Stimulated activated CD8-positive, alpha-beta memory T cell treated with anti-CD3 and anti-CD28 coated beads, Interleukin-7, amount 100 ng/mL, for 48 hours (primary cell): ENCODE data around the gene QSER1.
"Not testable (repeated sequence)": the region's sequence is repeated elsewhere in the genome, so short reads cannot be mapped to it uniquely, and the experiment has no call there.

Source experiments
- DNase-seq, 2 donors: peaks; one replicate each; pipeline ENCODE4 v3.0.0-alpha.2; 2020; ENCODE audit warnings: low read depth in 1 of 2; ENCODE audit errors: extremely low read depth in 1 of 2

QSER1 gene

DNA sequence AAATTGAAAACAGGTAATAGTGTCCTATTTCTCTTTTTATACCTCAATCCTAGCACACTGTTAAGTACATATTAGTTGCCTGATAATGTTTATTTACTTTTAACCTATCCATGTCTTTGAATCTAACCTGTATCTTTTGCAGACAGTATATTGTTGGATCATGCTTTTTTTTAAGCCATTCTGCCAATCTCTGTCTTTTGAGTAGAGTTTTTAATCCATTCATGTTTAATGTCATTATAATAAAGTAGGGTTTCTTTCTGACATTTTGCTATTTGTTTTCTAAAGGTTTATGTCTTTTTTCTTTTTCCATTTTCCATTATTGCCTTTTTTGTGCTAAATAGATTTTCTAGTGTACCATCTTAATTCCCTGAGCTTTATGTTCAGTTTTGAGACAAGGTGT is 99.3 kb downstream of the QSER1 start:
- no peak for DNase-seq

DNA sequence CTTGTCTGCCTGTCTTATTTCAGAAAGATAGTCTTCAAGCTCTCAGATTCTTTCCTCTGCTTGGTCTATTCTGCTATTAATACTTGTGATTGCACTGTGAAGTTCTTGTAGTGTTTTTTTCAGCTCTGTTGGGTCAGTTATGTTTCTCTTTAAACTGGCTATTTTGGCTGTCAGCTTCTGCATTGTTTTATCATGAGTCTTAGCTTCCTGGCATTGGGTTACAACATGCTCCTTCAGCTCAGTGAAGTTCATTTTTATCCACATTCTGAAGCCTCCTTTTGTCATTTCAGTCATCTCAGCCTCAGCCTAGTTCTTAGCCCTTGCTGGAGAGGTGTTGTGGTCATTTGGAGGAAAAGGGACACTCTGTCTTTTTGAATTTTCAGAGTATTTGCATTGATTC is 107.6 kb downstream of the QSER1 start:
- no peak for DNase-seq

DNA sequence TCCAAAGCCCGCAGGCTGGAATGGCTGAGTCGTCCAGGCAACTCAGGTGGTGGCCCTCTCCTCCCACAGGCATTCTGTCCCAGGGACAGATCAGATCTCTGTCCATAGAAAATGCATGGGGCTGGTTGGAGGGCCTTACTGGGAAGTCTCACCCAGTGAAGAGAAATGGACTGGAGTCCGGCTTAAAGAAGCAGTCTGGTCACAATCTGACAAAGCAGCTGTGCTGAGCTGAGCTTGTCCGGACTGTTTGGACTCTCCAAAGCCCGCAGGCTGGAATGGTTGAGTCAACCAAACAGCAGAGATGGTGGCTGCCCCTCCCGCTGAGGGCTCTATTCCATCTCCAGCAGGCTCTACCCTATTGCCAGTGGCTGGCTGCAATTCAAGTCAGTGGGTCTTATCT is 108.7 kb downstream of the QSER1 start:
- no peak for DNase-seq

DNA sequence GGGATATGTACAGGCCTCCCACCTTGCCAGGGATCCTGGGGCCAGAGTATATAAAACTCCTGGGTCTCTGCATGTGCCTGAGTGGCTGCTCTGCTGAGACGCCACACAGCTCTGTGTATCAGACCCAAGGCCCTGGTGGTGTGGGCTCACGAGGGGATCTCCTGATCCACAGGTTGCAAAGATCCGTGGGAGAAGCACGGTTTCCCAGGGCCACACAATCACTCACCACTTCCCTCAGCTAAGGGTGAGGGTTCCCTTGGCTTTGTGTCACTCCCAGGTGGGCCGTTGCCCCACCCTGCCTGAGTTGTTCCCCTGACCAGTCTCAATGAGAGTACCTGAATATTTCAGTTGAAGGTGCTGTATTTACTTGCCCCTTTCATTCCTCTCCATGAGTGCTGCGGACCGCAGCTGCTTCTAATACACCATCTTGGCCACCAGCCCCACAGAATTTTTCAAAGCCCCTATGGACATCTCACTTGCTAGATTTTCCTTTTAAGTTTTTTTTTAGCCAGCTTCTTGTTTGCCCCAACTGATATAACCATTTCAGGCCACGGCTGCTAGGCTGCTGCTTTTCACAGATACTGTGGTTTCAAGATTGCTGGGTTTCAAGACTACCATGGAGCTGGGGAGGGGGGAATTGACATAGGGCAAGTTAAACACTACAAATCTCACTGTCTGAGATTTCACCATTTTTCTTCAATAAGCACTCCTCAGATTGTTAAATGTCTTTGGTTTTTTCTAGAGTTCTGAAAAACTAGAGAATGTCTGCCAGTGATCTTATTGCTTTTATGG is 109.3 kb downstream of the QSER1 start:
- DNase-seq: no peak

DNA sequence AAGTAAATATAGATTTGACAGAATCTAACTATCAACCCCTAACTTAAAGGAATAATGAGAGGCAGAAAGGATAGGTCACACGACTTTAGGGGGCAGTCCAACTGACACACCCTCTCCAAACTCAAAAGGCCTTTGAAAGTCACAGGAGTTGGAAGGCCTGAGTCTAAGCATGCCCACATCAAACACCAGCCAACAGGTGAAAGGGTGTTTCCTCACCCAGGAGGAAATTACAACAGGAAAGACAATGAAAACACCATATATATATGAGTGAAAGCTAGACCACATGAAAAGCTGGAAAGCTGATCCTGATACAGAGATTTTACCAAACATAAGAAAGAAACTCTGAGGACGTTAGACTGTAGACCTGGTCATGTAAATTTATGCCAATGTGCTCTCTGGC is 112.6 kb downstream of the QSER1 start:
- no peak for DNase-seq

DNA sequence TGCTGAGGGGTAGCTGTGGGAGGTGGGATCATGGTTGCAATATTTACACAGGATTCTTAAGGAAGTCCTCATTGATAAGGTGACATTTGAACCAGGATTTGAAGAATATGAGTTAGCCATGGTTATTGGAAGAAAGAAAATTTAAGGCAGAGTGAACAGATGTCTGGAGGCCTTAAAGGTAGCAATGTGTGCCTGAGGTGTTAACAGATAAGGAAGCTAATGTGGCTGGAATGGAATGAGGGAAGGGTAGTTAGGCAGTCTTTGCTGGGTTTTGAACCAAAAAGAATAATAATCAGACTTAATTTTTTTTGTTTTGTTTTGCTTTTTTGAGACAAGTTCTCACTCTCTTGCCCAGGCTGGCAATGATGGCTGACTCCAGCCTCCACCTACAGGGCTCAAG is 113.4 kb downstream of the QSER1 start:
- no peak for DNase-seq

DNA sequence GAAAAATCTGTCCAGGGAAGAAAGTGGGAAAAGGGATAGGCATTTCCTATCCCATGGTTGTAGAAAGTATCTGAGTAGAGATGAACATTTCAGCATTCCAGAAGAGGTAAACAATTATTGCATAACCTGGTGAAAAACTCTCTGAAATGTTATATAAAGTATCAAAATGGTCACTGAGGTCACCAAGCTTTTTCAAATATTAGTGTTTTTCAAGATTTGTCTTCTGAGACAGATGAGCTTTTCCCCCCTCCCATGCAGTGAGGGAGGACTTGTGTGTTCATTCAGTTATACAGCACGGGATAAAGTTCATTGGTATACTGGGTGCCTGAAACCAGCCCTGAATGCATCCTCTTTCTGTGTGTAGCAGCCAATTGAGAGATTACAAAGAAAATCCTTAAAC is 121.1 kb downstream of the QSER1 start:
- no peak for DNase-seq

DNA sequence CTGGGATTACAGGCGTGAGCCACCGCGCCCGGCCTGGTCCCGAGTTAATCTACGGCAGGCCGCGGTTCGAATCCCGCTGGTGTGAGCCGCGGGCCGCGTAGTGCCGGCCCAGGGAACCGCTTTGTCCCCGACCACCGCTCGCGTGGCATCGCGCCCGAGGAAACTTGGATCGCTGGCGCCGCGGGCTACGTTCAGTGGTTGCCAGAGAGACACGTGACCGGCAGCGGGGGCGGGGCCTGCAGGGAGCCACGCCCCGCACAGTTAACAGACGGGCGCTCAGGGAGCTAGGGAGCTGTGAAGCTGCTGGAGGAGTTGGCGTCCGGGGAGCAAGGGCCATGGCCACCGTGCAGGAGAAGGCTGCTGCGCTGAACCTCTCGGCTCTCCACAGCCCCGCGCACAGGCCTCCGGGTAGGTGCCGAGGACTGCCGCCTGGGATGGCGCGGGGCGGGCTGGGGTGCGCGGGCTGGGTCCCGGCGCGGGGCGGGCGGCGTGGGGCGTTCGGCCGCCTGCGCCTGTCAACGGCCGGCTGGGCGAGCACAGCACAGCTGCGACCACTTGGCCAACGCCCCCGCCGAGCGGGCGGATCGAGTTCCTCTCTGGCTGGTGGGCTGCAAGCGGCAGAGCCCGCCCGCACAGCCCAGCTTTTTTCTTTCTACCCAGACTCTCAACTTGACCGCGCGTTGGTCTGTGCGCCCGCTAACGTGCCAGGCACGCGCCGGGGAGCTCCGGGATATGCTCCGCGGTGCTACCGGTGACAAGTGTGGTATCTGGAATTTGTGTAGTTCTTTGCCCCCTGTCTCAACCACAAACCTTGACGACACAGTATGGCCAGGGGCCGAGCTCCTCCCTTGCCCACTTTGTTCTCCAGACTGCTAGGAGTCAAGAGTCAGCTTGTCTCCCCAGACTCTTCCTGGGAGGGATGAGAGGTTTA is 123.3 kb downstream of the QSER1 start, which contains the start of gene DEPDC7:
Gene DEPDC7 (plus strand): TSS at position 258 of the 931 bp plus-strand sequence. CDS start 78 bp downstream, at position 336.
- DNase-seq: peak; percentile 53 to 56

DNA sequence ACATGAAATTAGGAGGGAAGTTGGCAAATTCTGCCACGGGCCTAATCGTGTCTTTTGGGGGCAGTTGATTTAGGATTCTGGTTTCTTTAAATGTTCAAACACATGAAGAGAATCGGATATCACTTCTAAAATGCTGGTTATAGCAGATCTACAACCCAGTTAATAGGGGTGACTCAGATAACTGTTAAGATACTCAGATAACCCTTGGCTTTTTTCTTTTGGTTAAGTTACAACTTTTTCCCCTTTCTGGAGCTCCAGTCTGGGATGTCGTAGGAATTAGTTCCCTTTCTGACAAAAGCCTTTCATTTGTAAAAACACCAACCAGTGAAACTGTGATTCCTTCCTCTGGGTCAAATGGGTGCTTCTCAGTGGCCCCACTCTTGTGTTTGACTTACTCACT is 124.0 kb downstream of the QSER1 start:
- no peak for DNase-seq

DNA sequence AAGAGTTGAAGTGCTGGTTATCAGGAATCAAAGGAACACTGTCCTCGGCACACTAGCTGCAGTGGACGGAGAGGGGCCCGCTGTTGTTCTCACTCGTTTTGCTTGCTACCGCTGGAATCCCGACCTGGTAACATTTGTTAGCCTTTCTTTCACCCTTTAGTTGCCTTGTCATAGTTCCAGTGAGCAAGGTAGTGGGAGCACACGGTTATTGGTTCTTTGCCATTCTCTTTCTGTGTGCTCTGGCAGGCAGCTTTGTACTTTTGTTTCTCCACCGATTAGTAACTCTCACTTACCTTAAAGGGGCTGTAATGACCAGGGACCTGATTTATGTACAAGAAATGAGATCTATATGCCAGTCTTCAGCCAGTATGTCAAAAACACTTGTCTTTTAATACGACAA is 124.9 kb downstream of the QSER1 start:
- DNase-seq: no peak

DNA sequence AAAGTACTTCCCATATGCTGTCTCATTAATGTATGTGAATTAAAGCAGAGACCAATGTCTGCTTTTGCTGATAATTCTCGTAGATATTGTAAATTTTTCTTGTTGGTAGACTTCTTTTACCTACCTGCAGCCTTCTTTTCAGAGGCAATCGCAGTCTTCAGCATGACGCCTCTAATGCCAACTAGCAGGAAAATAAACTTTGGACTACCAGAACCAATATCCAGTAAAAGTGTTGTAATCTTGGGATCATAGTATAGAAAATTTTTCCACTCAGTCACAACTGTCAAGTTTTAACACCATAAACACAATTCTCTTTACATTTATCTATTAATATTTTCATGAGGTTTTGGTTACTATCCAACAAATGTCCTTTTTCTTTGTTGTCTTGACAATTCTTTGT is 125.4 kb downstream of the QSER1 start:
- DNase-seq: no peak

DNA sequence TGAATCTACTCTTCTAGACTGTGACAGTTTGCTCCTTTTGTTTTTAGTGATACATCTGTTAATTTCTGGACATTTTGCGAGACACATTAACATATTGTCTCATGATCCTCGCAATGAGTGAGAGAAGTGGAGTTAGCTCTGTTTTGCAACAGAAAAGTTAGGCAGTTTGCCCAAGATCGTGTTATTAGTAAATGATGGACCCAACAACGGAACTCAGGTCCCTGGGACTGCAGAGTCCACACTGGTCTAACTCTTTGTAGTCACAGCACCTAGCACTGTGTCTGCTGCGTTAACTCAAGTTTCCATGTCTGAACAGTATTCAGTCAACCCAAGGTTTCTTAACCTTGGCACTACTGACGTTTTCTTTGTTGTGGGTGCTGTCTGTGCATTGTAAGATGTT is 126.2 kb downstream of the QSER1 start:
- no peak for DNase-seq

DNA sequence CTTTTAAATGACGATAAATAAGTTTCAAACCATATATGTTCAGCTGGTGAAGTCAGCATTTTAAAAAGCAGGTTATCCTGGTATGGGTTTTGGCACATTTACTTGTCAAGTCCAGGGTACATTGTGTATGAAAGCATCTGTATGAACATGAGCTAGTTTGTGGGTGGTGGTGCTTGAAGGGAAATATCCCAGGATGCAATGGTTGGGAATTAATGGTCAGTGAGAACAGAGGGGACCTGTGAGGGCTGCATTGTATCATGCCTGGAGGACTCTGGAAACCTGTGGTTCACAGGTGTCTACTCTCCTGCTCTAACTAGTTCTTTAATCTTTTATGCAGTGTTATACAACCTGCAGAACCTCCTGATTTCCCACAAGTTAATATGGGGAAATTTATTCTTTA is 128.9 kb downstream of the QSER1 start:
- DNase-seq: no peak

DNA sequence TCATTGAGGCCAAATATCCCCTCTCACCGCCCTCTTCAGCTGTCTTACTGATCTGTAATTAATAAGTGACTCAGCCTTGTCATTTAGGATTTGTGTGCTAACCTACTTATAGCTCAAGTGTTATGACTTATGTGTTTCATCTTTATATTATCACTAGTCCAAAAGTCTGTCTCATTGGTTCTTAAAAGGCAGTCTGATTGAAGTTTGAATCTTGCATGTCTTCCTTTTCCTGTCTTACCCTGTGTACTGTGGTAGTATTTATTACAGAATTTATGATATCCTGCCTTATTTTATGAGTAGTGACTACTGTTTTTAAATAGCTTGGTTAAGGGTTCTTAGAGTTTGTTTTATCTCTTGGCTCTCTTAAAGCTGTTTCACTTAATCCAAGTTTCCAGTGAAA is 129.3 kb downstream of the QSER1 start:
- no peak for DNase-seq

DNA sequence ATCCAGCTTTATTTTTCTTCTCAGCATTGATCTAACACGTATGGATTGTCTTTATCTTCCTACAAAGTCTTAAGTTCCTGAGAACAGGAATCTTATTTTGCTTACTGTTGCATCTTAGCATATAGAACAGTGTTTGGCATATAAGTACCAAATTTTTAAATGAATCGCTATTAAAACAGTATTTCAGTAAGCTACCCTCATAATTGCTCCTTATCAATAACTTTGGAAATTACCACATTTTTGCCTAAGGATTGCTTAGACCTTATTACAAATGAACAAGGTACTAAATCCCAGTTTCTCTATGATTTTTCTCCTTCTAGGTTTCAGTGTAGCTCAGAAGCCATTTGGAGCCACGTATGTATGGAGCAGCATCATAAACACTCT is 132.7 kb downstream of the QSER1 start:
- DNase-seq: no peak

DNA sequence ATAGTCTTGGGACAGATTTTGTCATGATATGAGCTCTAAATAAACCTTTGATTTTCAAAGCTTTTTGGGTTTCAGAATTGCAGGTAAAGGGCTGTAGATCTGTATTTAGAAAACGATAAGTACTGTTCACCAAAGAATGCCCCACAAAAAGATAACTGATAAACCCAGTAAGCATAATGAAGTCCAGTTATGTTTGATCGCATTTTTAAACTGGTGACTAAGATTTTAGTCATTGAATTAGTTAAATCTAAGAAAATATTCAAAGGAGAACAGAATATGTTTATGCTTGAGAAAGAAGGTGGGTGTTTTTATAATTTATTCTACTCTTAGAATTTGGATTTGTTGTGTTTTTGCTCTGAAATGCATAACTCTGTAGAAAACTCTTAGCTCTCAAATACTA is 134.6 kb downstream of the QSER1 start:
- DNase-seq: no peak

DNA sequence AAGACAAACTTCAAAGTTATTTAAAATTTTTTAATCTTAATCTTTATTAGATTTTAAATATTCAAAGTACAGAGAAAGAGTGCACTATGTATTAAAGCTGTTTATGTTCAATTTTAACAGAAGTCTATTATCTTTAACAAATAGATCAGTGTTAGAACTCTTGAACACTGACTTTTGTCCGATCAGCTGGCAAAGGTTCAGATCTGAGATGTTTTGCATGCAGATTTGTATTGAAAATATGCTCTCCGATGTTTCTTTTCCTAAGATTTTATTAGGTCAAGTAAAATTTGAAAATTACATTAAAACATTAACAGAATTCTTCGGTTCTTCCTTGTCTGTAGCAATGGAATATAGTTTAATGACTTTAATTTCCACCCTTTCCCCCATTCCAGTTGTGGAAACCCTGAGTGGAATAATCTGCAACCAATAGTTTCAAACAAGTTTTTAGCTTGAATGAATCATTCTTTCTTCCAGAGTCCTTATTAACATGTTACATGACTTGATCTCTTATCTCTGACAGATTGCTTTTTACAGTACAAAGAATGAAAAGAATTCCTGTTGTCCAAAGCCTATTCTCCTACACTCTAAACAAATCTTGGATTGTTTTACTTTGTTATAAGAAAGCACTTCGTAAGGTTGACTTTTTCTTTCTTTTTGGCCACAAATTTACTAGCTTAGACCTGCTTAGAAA is 135.4 kb downstream of the QSER1 start:
- no peak for DNase-seq

DNA sequence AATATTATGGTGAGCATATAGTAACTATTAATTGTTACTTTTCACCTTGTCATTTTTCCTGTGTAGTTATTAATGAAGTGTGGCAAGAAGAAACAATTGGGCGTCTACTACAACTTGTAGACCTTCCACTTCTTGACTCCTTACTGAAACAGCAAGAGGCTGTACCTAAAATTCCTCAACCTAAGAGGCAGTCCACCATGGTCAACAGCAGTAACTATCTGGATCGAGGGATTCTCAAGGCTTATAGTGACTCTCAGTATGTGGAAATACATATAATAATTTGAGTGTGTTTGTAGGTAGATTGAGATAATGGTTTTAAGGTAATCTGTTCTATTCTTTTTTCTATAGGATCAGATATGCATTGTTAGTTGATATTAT is 135.9 kb downstream of the QSER1 start:
- no peak for DNase-seq

DNA sequence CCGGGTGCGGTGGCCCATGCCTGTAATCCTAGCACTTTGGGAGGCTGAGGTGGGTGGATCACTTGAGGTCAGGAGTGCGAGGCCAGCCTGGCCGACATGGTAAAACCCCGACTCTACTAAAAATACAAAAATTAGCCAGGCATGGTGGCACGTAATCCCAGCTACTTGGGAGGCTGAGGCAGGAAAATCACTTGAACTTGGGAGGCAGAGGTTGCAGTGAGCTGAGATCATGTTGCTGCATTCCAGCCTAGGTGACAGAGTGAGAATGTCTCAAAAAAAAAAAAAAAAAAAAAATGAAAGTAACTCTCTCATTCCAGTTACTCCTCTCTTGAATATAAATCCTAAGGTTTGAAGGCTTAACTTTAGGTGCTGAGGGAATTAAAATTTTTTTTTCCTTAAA is 136.6 kb downstream of the QSER1 start:
- DNase-seq: not testable (repeated sequence)
